MM.1S (cell line): ENCODE results near the gene CEP83.

ENCODE experiments used
- CTCF ChIP-seq: fragments of 300-600 bp; sonication (generic); IDR thresholded peaks from 2 replicates; pipeline ENCODE4 v1.5.1; 2016; ENCODE audit warnings: antibody characterized with exemption, low read length, mixed read lengths
- EZH2 ChIP-seq: fragments of 300-600 bp; sonication (generic); optimal IDR thresholded peaks from 2 replicates; pipeline ENCODE3; 2017; ENCODE audit warnings: low read depth, mild to moderate bottlenecking, antibody characterized with exemption, low read length, mixed read lengths

- TF ChIP-seq CTCF (peak; percentile 46), EZH2 (no peak)
Measured at GRCh38 chr12:94429633-94430032, 30.0 kb downstream of the CEP83 start.
